ENCODE measurements around the gene SYNPO2L. TPM values are rescaled to one million over a fixed set of nuclear protein-coding genes. Genes with fewer than 3 reads are reported as not detected.

The SYNPO2L gene
- total RNA-seq, 1 donor from 2014 or later, result 1.2 TPM

DNA sequence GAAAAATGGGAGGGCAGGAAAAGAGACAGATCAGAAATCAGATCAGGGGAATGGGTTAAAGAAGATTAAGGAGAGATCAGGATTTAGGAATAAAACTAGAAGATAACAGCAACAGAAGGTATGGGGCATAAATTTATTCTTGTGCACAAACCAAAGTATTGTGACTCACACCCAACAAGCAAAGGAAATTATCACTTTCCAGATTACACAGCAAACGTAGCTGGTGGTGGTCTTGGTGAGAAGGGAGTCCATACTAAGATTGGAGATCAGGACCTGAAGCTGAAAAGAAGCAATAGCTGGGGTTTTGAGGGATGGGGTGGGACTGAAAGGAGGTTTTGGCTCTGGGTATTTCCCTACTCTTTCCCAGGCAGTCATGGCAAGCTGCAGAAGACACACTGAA is 11.1 kb downstream of the SYNPO2L start:
- no peaks in the 10 kb centered on the region for H3K9me3 Mint-ChIP-seq (ENCODE audit: unreplicated experiment)
- H3K4me3 Mint-ChIP-seq (ENCODE audit: unreplicated experiment), result peak overlapping the region; percentile 5
- Histone ChIP-seq H3K4me2 (ENCODE audit: low read length) (no peak overlapping the region), H3K36me3 (ENCODE audit: insufficient read depth, low read length) (no peaks in the 10 kb centered on the region), H3K79me2 (ENCODE audit: insufficient read depth, low read length) (no peaks in the 10 kb centered on the region), H4K20me1 (ENCODE audit: insufficient read depth, low read length) (no peaks in the 10 kb centered on the region), H3K9ac (ENCODE audit: low read length) (no peak overlapping the region), H3K4me1 (ENCODE audit: insufficient read depth, low read length) (peaks cover 15% of the 10 kb centered on the region), H3K9me3 (ENCODE audit: insufficient read depth, low read depth, low read length) (no peaks in the 10 kb centered on the region), H3K27ac (ENCODE audit: low read depth, low read length) (no peak overlapping the region), H3K27me3 (ENCODE audit: insufficient read depth, low read length) (peaks cover 4% of the 10 kb centered on the region), H2AFZ (ENCODE audit: low read depth, low read length) (no peak overlapping the region), H3K4me3 (ENCODE audit: insufficient read depth, low read depth, low read length) (no peak overlapping the region)
- DNase-seq (ENCODE audit: low read depth), result no peak
- no peak for FAIRE-seq
- H3K4me1 Mint-ChIP-seq (ENCODE audit: low read depth, unreplicated experiment), result peaks cover 40% of the 10 kb centered on the region
- TF ChIP-seq CTCF (IDR thresholded peaks at IDR 0.05; ENCODE audit: insufficient read depth, low read depth, low read length) (no peak), EZH2 (IDR thresholded peaks at IDR 0.05; ENCODE audit: insufficient read depth, low read length) (no peak)
- no peaks in the 10 kb centered on the region for H3K27me3 Mint-ChIP-seq (ENCODE audit: low read depth, unreplicated experiment)
- H3K27ac Mint-ChIP-seq (ENCODE audit: unreplicated experiment), result peak overlapping the region; percentile 4
- H3K36me3 Mint-ChIP-seq (ENCODE audit: low read depth, unreplicated experiment), result no peaks in the 10 kb centered on the region

DNA sequence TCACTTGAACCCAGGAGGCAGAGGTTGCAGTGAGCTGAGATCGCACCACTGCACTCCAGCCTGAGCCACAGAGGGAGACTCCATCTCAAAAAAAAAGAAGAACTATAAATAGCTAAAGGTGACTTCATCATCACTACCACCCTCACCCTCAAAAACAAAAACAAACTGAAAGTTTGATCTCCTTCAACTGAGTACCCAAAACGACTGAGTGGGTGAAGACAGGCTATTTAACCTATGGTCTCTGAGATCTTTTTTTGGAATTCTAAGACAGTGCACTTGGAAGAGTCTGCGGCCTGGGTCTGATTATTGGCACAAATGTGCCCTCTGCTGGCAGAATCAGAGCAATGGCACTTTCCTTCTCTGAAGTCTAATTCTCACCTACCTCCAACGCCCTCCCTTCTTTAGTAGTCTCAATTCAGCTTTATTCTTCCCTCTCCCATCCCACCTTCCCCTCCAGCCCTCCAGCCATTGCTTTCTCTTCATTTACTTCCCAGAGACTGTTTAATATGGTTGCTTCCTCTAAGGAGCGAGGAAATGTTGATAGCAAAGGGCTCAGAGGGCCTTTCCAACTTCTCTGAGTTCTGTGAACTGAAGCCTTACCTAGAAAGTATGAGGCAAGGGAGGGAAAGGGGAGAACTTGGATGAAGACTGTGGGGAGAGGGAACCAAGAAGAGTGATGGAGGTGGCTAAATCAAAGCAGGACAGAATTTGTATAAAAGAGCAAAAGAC is 11.7 kb downstream of the SYNPO2L start:
- peak overlapping the region; percentile 35 for H3K27ac Mint-ChIP-seq (ENCODE audit: unreplicated experiment)
- H3K36me3 ChIP-seq (ENCODE audit: insufficient read depth, low read length), result no peaks in the 10 kb centered on the region
- H3K79me2 ChIP-seq (ENCODE audit: insufficient read depth, low read length), result no peaks in the 10 kb centered on the region
- H3K9me3 ChIP-seq (ENCODE audit: insufficient read depth, low read depth, low read length), result no peaks in the 10 kb centered on the region
- H4K20me1 ChIP-seq (ENCODE audit: insufficient read depth, low read length), result no peaks in the 10 kb centered on the region
- no peak for DNase-seq (ENCODE audit: low read depth)
- H2AFZ ChIP-seq (ENCODE audit: low read depth, low read length), result no peak overlapping the region
- FAIRE-seq, result no peak
- no peaks in the 10 kb centered on the region for H3K36me3 Mint-ChIP-seq (ENCODE audit: low read depth, unreplicated experiment)
- H3K27me3 ChIP-seq (ENCODE audit: insufficient read depth, low read length), result peaks cover 4% of the 10 kb centered on the region
- H3K9ac ChIP-seq (ENCODE audit: low read length), result no peak overlapping the region
- no peaks in the 10 kb centered on the region for H3K9me3 Mint-ChIP-seq (ENCODE audit: unreplicated experiment)
- H3K4me2 ChIP-seq (ENCODE audit: low read length), result no peak overlapping the region
- H3K4me1 Mint-ChIP-seq (ENCODE audit: low read depth, unreplicated experiment), result peaks cover 34% of the 10 kb centered on the region
- peak; percentile 93 for TF ChIP-seq CTCF (IDR thresholded peaks at IDR 0.05; ENCODE audit: insufficient read depth, low read depth, low read length)
- no peak for TF ChIP-seq EZH2 (IDR thresholded peaks at IDR 0.05; ENCODE audit: insufficient read depth, low read length)
- no peak overlapping the region for H3K27ac ChIP-seq (ENCODE audit: low read depth, low read length)
- H3K4me3 Mint-ChIP-seq (ENCODE audit: unreplicated experiment), result peak overlapping the region; percentile 5
- H3K4me1 ChIP-seq (ENCODE audit: insufficient read depth, low read length), result peaks cover 9% of the 10 kb centered on the region
- no peak overlapping the region for H3K4me3 ChIP-seq (ENCODE audit: insufficient read depth, low read depth, low read length)
- no peaks in the 10 kb centered on the region for H3K27me3 Mint-ChIP-seq (ENCODE audit: low read depth, unreplicated experiment)

GRCh38 chr10:73643362-73643761 is 12.5 kb downstream of the SYNPO2L start:
- FAIRE-seq, result no peak
- Mint-ChIP-seq H3K9me3 (ENCODE audit: unreplicated experiment) (no peaks in the 10 kb centered on the region), H3K27me3 (ENCODE audit: low read depth, unreplicated experiment) (no peaks in the 10 kb centered on the region), H3K36me3 (ENCODE audit: low read depth, unreplicated experiment) (no peaks in the 10 kb centered on the region), H3K4me3 (ENCODE audit: unreplicated experiment) (no peak overlapping the region), H3K4me1 (ENCODE audit: low read depth, unreplicated experiment) (peaks cover 28% of the 10 kb centered on the region), H3K27ac (ENCODE audit: unreplicated experiment) (no peak overlapping the region)
- H3K9ac ChIP-seq (ENCODE audit: low read length), result no peak overlapping the region
- H3K4me2 ChIP-seq (ENCODE audit: low read length), result no peak overlapping the region
- H3K79me2 ChIP-seq (ENCODE audit: insufficient read depth, low read length), result no peaks in the 10 kb centered on the region
- no peak overlapping the region for H2AFZ ChIP-seq (ENCODE audit: low read depth, low read length)
- no peak overlapping the region for H3K27ac ChIP-seq (ENCODE audit: low read depth, low read length)
- peaks cover 1% of the 10 kb centered on the region for H3K4me1 ChIP-seq (ENCODE audit: insufficient read depth, low read length)
- no peaks in the 10 kb centered on the region for H3K9me3 ChIP-seq (ENCODE audit: insufficient read depth, low read depth, low read length)
- H3K36me3 ChIP-seq (ENCODE audit: insufficient read depth, low read length), result no peaks in the 10 kb centered on the region
- H3K27me3 ChIP-seq (ENCODE audit: insufficient read depth, low read length), result peaks cover 4% of the 10 kb centered on the region
- no peaks in the 10 kb centered on the region for H4K20me1 ChIP-seq (ENCODE audit: insufficient read depth, low read length)
- TF ChIP-seq CTCF (IDR thresholded peaks at IDR 0.05; ENCODE audit: insufficient read depth, low read depth, low read length) (no peak), EZH2 (IDR thresholded peaks at IDR 0.05; ENCODE audit: insufficient read depth, low read length) (no peak)
- no peak for DNase-seq (ENCODE audit: low read depth)
- H3K4me3 ChIP-seq (ENCODE audit: insufficient read depth, low read depth, low read length), result no peak overlapping the region

Measured in astrocyte (in vitro differentiated cells and primary cell).